ENCODE results near the gene LILRA1. TPM values are rescaled to one million over a fixed set of nuclear protein-coding genes. Genes with fewer than 3 reads are reported as not detected.
"Not testable (repeated sequence)": the region's sequence is repeated elsewhere in the genome, so short reads cannot be mapped to it uniquely, and the experiment has no call there.

The LILRA1 gene
- total RNA-seq, 1 experiment from 2014 or later: not detected

DNA sequence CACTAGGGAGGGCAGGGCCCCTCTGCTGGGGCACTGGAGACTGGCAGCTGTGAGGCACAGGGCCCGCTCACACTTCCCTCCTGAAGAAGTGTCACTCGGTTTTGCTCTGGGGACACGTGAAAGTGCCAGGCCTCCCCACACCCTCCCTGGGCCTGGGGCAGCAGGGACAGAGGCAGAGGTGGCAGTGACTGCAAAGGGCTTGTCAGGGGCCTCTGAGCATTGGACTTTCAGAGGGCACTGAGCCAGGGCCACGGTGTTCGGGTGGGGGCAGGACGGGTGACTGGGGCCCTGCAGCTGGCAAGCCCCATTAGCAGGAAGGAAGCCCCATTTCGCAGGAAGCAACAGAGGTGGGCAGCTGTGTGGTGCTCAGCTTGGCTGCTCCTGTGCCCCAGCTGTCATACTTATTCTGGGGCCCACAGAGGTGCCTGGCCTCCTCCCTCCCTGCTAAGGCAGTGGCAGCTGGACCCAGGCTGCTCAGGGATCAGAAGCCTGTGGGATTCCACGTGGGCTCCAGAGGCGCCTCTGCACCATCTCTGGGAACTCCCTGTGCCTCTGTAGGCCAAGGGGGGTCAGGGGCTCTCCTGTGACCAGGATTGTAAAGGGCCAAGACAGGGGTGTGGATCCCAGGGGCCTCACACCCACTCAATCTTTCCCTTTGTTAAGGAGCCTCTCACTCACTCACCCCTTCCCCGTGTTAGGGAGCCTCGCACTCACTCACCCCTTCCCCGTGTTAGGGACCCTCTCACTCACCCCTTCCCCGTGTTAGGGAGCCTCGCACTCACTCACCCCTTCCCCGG lies 31.7 kb downstream of the LILRA1 start:
- CTCF ChIA-PET; ATAC-seq; H3K4me3 ChIP-seq (ENCODE audit: low read length); DNase-seq; H3K27ac ChIP-seq (ENCODE audit: low read length); H3K36me3 ChIP-seq (ENCODE audit: low read depth, low read length); H3K4me1 ChIP-seq (ENCODE audit: insufficient read depth, low read length); H4K20me1 ChIP-seq (ENCODE audit: low read length); H3K4me2 ChIP-seq (ENCODE audit: low read length); H3K9ac ChIP-seq (ENCODE audit: low read length); H3K9me3 ChIP-seq (ENCODE audit: low read length); BruUV-seq (replicated peaks); intact Hi-C loops (cut with micrococcal nuclease); H3F3A ChIP-seq (ENCODE audit: low read length, unreplicated experiment); H3K79me2 ChIP-seq (ENCODE audit: low read length); POLR2A ChIA-PET (ENCODE audit: unreplicated experiment); H2AFZ ChIP-seq (ENCODE audit: low read length); H3K9me2 ChIP-seq (replicated peaks; ENCODE audit: low read length): not testable (repeated sequence)
- peaks cover 75% of the 10 kb centered on the region for H3K27me3 ChIP-seq (ENCODE audit: low read length)

DNA sequence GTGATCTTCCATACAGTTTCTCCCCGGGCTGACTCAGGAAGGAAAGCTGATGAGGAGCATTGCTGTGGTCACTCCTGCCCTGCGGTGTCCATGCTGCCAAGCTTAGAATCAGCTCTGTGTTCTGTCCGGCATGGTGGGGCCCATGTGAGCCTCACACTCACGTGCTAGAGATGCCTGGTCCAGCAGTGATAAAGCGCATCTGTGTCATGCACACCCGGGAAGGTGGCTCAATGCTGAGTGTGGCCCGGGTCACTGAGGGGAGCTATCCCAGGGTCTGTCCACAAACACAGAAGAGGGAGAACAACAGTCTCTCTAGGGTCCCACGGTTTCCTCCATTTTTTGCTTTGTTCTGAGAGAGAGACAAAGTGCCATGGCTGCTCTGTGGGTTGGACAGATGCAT lies 33.3 kb downstream of the LILRA1 start:
- Histone ChIP-seq H3K4me1 (ENCODE audit: insufficient read depth, low read length) (no peaks in the 10 kb centered on the region), H3K27me3 (ENCODE audit: low read length) (peaks cover 81% of the 10 kb centered on the region)
- CTCF ChIA-PET: no interaction called here

DNA sequence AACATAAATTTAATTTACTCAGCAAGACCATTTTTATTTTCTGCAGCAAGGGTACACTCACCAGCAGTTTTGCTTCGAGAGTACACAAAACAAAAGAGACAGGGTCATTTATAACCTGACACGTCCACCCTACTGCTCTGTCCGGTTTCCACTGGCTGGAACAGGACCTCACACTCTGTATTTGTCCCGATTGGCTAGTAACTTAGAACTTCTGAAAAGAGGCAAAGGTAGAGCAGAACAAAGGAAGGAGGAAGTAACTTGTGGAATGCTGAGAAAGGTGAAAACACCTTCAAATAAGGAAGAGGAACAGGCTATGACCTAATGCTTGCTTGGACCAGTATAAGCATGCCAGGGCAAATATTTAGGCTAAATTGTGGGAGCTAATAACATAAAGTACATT lies 34.5 kb downstream of the LILRA1 start:
- H3K9ac ChIP-seq (ENCODE audit: low read length); H4K20me1 ChIP-seq (ENCODE audit: low read length); H2AFZ ChIP-seq (ENCODE audit: low read length); H3K9me2 ChIP-seq (replicated peaks; ENCODE audit: low read length); H3K4me3 ChIP-seq (ENCODE audit: low read length); DNase-seq; POLR2A ChIA-PET (ENCODE audit: unreplicated experiment); intact Hi-C loops (cut with micrococcal nuclease); H3K9me3 ChIP-seq (ENCODE audit: low read length); H3F3A ChIP-seq (ENCODE audit: low read length, unreplicated experiment); H3K4me2 ChIP-seq (ENCODE audit: low read length); H3K79me2 ChIP-seq (ENCODE audit: low read length); H3K27ac ChIP-seq (ENCODE audit: low read length); H3K4me1 ChIP-seq (ENCODE audit: insufficient read depth, low read length); H3K36me3 ChIP-seq (ENCODE audit: low read depth, low read length); BruUV-seq (replicated peaks); ATAC-seq: not testable (repeated sequence)
- peaks cover 81% of the 10 kb centered on the region for H3K27me3 ChIP-seq (ENCODE audit: low read length)
- CTCF ChIA-PET: interaction anchor here (0.6 kb wide), 1 partner anchor 9 kb away, joined by 5 read pairs; no protein-coding TSS in a partner anchor

More for the DNA sequence above, 33.3 kb downstream of the LILRA1 start:
- Histone ChIP-seq H3F3A (ENCODE audit: low read length, unreplicated experiment) (no peaks in the 10 kb centered on the region), H3K9me3 (ENCODE audit: low read length) (no peaks in the 10 kb centered on the region), H3K9ac (ENCODE audit: low read length) (no peak overlapping the region), H2AFZ (ENCODE audit: low read length) (no peak overlapping the region), H3K79me2 (ENCODE audit: low read length) (no peaks in the 10 kb centered on the region), H3K9me2 (replicated peaks; ENCODE audit: low read length) (no peaks in the 10 kb centered on the region), H3K4me3 (ENCODE audit: low read length) (no peak overlapping the region), H4K20me1 (ENCODE audit: low read length) (no peaks in the 10 kb centered on the region), H3K36me3 (ENCODE audit: low read depth, low read length) (no peaks in the 10 kb centered on the region), H3K27ac (ENCODE audit: low read length) (no peak overlapping the region), H3K4me2 (ENCODE audit: low read length) (no peak overlapping the region)
- DNase-seq (no peak), ATAC-seq (no peak)
- POLR2A ChIA-PET (ENCODE audit: unreplicated experiment): no interaction called here
- TF ChIP-seq, protein P1, sequence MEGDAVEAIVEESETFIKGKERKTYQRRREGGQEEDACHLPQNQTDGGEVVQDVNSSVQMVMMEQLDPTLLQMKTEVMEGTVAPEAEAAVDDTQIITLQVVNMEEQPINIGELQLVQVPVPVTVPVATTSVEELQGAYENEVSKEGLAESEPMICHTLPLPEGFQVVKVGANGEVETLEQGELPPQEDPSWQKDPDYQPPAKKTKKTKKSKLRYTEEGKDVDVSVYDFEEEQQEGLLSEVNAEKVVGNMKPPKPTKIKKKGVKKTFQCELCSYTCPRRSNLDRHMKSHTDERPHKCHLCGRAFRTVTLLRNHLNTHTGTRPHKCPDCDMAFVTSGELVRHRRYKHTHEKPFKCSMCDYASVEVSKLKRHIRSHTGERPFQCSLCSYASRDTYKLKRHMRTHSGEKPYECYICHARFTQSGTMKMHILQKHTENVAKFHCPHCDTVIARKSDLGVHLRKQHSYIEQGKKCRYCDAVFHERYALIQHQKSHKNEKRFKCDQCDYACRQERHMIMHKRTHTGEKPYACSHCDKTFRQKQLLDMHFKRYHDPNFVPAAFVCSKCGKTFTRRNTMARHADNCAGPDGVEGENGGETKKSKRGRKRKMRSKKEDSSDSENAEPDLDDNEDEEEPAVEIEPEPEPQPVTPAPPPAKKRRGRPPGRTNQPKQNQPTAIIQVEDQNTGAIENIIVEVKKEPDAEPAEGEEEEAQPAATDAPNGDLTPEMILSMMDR (conservative IDR thresholded peaks at IDR 0.05; ENCODE audit: low read depth, low read length): no peak
- TF ChIP-seq EZH2 (IDR thresholded peaks at IDR 0.05; ENCODE audit: low read length, unreplicated experiment) (no peak), EZH2phosphoT487 (IDR thresholded peaks at IDR 0.05; ENCODE audit: borderline replicate concordance, low read length) (no peak)
- BruUV-seq (replicated peaks): no TSS peak
- intact Hi-C loops (cut with micrococcal nuclease): no loop called here

DNA sequence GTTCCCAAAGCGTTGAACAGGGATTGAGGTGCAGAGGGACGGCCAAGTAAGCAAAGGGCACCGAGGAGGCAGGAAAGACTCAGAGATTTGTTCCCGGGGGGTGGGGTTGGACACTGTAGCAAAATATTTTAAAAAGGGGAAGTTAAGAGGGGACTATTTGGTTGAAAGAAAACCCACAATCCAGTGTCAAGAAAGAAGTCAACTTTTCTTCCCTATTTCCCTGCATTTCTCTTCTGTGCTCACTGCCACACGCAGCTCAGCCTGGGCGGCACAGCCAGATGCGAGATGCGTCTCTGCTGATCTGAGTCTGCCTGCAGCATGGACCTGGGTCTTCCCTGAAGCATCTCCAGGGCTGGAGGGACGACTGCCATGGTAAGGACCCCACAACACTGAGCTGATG lies 36.8 kb downstream of the LILRA1 start, which contains the start of gene LILRB1:
Gene LILRB1, plus strand, starts transcription at position 223 of the 400 bp plus-strand sequence. CDS start 590 bp downstream, outside the sequence.
- H3K79me2 ChIP-seq (ENCODE audit: low read length); H3K9me3 ChIP-seq (ENCODE audit: low read length); ATAC-seq; H3K4me2 ChIP-seq (ENCODE audit: low read length); DNase-seq; H4K20me1 ChIP-seq (ENCODE audit: low read length); CTCF ChIA-PET; H3K4me3 ChIP-seq (ENCODE audit: low read length); H3K9ac ChIP-seq (ENCODE audit: low read length); H3K36me3 ChIP-seq (ENCODE audit: low read depth, low read length); H2AFZ ChIP-seq (ENCODE audit: low read length); POLR2A ChIA-PET (ENCODE audit: unreplicated experiment); intact Hi-C loops (cut with micrococcal nuclease); H3K27ac ChIP-seq (ENCODE audit: low read length); H3F3A ChIP-seq (ENCODE audit: low read length, unreplicated experiment); H3K9me2 ChIP-seq (replicated peaks; ENCODE audit: low read length); BruUV-seq (replicated peaks); H3K4me1 ChIP-seq (ENCODE audit: insufficient read depth, low read length): not testable (repeated sequence)
- H3K27me3 ChIP-seq (ENCODE audit: low read length): peaks cover 92% of the 10 kb centered on the region
